Measurements from ENCODE around the gene MAP1A.

MAP1A gene

GRCh38 chr15:43517354-43518196, at the start of gene MAP1A:
Gene MAP1A (plus strand): TSS chr15:43517608. CDS start chr15:43521474, 3,866 bp downstream.
- no peak for DNase-seq (ENCODE audit: low read depth)

DNA sequence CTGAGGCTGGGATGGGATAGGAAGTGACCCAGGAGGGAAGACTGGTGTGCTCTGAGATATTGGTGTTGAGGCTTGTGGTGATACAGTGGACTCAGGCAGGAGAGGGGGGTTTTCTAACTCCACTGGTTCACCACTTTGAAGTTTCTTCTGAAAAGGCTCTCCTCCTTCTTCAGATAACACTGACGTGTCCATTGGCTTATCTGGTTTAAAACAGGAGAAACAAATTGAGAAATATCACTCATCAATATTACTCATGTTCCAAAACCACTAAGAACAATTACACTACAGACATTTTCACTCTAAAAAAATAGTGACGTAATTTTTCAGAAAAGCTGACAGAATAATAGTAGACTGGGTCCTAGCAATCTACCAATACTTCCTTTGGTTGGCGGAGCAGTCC, 47.5 kb upstream of the MAP1A start:
- DNase-seq (ENCODE audit: low read depth): no peak

GRCh38 chr15:43471975-43472374, 45.4 kb upstream of the MAP1A start:
- DNase-seq (ENCODE audit: low read depth): no peak

DNA sequence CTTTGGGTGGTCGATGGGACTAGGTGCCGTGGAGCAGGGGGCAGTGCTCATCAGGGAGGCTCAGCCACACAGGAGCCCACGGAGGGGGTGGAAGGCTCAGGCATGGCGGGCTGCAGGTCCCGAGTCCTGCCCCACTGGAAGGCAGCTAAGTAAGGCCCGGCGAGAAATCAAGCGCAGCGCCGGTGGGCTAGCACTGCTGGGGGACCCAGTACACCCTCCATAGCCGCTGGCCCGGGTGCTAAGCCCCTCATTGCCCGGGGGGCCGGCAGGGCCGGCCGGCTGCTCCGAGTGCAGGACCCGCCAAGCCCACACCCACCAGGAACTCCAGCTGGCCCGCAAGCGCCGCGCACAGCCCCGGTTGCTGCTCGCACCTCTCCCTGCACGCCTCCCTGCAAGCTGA, 43.5 kb upstream of the MAP1A start:
- DNase-seq (ENCODE audit: low read depth): no peak

- DNase-seq (ENCODE audit: low read depth): no peak
Measured at GRCh38 chr15:43483297-43484128, 33.9 kb upstream of the MAP1A start.

- DNase-seq (ENCODE audit: low read depth): no peak
Measured at GRCh38 chr15:43484455-43484854, 33.0 kb upstream of the MAP1A start.

- DNase-seq (ENCODE audit: low read depth): no peak
Measured at GRCh38 chr15:43487271-43487895, 30.0 kb upstream of the MAP1A start.

- no peak for DNase-seq (ENCODE audit: low read depth)
Measured at GRCh38 chr15:43488790-43489189, 28.6 kb upstream of the MAP1A start.

DNA sequence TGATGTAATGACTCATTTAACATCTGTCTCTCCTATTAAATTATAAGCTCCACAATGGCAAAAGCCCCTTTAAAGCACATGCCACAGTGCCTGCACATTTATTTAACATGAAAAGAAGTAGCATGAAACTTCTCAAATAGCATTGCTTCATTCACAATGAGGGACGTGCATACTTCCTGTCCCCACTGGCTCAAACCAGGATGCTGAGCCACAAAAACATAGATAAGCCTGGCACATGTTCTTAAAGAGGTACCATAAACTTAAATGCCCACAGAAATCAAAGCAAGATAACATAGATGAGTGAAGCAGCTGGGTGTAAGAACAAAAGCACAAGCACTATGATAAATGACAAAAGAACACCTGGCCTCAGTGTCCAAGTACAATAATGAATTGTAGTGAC, 28.2 kb upstream of the MAP1A start:
- DNase-seq (ENCODE audit: low read depth): no peak

GRCh38 chr15:43492266-43492665, 25.1 kb upstream of the MAP1A start:
- no peak for DNase-seq (ENCODE audit: low read depth)

GRCh38 chr15:43492673-43493601, 24.5 kb upstream of the MAP1A start, which contains the start of gene TP53BP1:
Gene TP53BP1 (minus strand): TSS chr15:43493156. CDS start chr15:43493043, 113 bp downstream.
- DNase-seq (ENCODE audit: low read depth): peak; percentile 87

GRCh38 chr15:43493703-43494472, 23.5 kb upstream of the MAP1A start:
- DNase-seq (ENCODE audit: low read depth): no peak

DNA sequence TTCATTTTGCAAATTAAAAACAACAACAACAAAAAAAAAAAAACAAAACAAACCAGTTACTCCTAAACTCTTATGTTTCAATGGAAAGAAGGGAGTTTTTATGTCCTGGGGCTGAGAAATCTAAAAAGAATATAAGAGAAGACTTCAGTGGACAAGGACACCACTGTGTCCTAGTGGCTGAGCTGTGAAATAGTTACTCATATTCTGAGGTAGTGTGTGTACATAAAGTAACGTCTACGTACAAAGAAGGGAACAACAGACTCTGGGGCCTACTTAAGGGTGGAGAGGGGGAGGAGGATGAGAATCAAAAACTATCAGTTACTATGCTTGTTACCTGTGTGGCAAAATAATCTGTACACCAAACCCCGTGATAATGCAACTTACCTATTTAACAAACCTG, 18.4 kb upstream of the MAP1A start:
- DNase-seq (ENCODE audit: low read depth): no peak

- no peak for DNase-seq (ENCODE audit: low read depth)
Measured at GRCh38 chr15:43499635-43500034, 17.8 kb upstream of the MAP1A start.

DNA sequence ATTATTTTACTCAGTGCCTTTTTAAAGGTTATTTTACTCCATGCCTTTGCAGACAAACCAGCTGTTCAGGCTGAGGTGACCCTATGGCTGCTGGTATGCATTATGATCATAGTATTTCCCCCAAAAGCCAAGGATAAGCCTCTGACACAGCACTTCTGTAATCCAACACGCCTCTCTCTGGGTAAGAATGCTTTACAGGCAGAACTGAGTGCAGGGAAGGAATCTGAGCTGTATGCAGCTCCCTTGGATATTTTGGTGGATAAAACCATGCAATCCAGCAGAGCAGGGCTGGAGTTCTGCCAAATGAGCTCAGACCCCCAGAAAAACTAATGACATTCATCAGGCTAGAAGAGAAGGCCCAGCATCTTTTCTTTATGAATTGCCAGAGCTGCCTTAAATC, 11.7 kb upstream of the MAP1A start:
- DNase-seq (ENCODE audit: low read depth): no peak

DNA sequence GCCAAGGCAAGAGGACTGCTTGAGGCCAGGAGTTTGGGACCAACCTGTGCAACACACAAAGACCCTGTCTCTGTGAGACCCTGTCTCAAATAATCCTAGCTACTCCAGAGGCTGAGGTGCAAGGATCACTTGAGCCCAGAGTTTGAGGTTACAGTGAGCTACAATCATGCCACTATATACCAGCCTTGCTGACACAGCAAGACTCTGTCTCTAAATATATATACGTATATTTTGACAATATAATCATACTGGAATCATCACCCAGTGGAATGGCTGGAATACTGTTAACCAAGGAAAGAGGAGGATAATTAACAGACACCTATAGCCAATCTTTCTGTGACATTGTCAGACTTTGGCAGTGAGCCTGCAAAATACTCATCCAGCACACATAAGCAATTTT, 9.0 kb upstream of the MAP1A start:
- DNase-seq (ENCODE audit: low read depth): no peak

- no peak for DNase-seq (ENCODE audit: low read depth)
Measured at GRCh38 chr15:43508991-43509659, 8.3 kb upstream of the MAP1A start.

- no peak for DNase-seq (ENCODE audit: low read depth)
Measured at GRCh38 chr15:43509660-43510199, 7.7 kb upstream of the MAP1A start.

- DNase-seq (ENCODE audit: low read depth): peak; percentile 96
Measured at GRCh38 chr15:43510200-43511011, 7.0 kb upstream of the MAP1A start.

Measured in activated T-helper 1 cell treated with Interleukin-2 at 50 U/mL for 16 hours (primary cell).